PC-9 (cell line): ENCODE measurements around the gene ITGA3.

Experiments
- EZH2 ChIP-seq: fragments of 200-600 bp; sonication (generic); IDR thresholded peaks from 2 replicates; pipeline ENCODE4 v1.8.0; 2017; ENCODE audit warnings: antibody characterized with exemption, low read depth
- TF ChIP-seq, protein P1 (sequence below): fragments of 200-600 bp; sonication (generic); conservative IDR thresholded peaks from 2 replicates; pipeline ENCODE4 v1.6.1; 2017; ENCODE audit warnings: mixed run types, antibody characterized with exemption, mild to moderate bottlenecking, moderate library complexity

- TF ChIP-seq EZH2, result no peak
- TF ChIP-seq, protein P1, sequence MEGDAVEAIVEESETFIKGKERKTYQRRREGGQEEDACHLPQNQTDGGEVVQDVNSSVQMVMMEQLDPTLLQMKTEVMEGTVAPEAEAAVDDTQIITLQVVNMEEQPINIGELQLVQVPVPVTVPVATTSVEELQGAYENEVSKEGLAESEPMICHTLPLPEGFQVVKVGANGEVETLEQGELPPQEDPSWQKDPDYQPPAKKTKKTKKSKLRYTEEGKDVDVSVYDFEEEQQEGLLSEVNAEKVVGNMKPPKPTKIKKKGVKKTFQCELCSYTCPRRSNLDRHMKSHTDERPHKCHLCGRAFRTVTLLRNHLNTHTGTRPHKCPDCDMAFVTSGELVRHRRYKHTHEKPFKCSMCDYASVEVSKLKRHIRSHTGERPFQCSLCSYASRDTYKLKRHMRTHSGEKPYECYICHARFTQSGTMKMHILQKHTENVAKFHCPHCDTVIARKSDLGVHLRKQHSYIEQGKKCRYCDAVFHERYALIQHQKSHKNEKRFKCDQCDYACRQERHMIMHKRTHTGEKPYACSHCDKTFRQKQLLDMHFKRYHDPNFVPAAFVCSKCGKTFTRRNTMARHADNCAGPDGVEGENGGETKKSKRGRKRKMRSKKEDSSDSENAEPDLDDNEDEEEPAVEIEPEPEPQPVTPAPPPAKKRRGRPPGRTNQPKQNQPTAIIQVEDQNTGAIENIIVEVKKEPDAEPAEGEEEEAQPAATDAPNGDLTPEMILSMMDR, result no peak
These were observed 37.0 kb upstream of the ITGA3 start for GRCh38 chr17:50018909-50019308.
